H9 (cell line): ENCODE results near the gene LILRA1. TPM values are rescaled to one million over a fixed set of nuclear protein-coding genes. Genes with fewer than 3 reads are reported as not detected.

Experiments
- DNase-seq: peaks from one replicate; pipeline ENCODE4 v3.0.0-alpha.2; 2017
- H2AFZ ChIP-seq: one replicate; pipeline ENCODE4 v1.6.1; 2013; ENCODE audit warnings: mild to moderate bottlenecking, low read length, control low read depth, moderate library complexity
- H2AK5ac ChIP-seq: 2 replicates; pipeline ENCODE4 v1.6.1; 2013; ENCODE audit warnings: low read length, control low read depth, mixed read lengths; ENCODE audit not compliant: insufficient read length
- H2BK120ac ChIP-seq: one replicate; pipeline ENCODE4 v1.6.1; 2013; ENCODE audit warnings: low read depth, mild to moderate bottlenecking, low read length, control low read depth, inconsistent platforms; ENCODE audit not compliant: poor library complexity, severe bottlenecking
- H2BK12ac ChIP-seq: 2 replicates; pipeline ENCODE4 v1.6.1; 2013; ENCODE audit warnings: low read length, control low read depth, mixed read lengths, low read depth; ENCODE audit not compliant: insufficient read length
- H2BK15ac ChIP-seq: 2 replicates; pipeline ENCODE4 v1.6.1; 2013; ENCODE audit warnings: low read depth, low read length, control low read depth
- H2BK20ac ChIP-seq: one replicate; pipeline ENCODE4 v1.6.1; 2013; ENCODE audit warnings: low read depth, mild to moderate bottlenecking, low read length, control low read depth, inconsistent platforms; ENCODE audit not compliant: poor library complexity, severe bottlenecking
- H2BK5ac ChIP-seq: 2 replicates; pipeline ENCODE4 v1.6.1; 2013; ENCODE audit warnings: low read length, control low read depth, mixed read lengths; ENCODE audit not compliant: insufficient read length
- H3K14ac ChIP-seq: 2 replicates; pipeline ENCODE4 v1.6.1; 2013; ENCODE audit warnings: low read length, control low read depth; ENCODE audit not compliant: insufficient read depth
- H3K18ac ChIP-seq: 2 replicates; pipeline ENCODE4 v1.6.1; 2013; ENCODE audit warnings: low read depth, mild to moderate bottlenecking, mixed read lengths, low read length, control low read depth; ENCODE audit not compliant: insufficient read length
- H3K23ac ChIP-seq: 2 replicates; pipeline ENCODE4 v1.6.1; 2013; ENCODE audit warnings: low read length, control low read depth, mixed read lengths, low read depth; ENCODE audit not compliant: insufficient read length
- H3K23me2 ChIP-seq: 2 replicates; pipeline ENCODE4 v1.6.1; 2013; ENCODE audit warnings: low read depth, mild to moderate bottlenecking, mixed read lengths, low read length, control low read depth; ENCODE audit not compliant: insufficient read length, poor library complexity, severe bottlenecking
- H3K27ac ChIP-seq: 2 replicates; pipeline ENCODE4 v1.5.1; 2013; ENCODE audit warnings: low read length, control low read depth, mixed read lengths, low read depth; ENCODE audit not compliant: insufficient read length
- H3K27me3 ChIP-seq: 2 replicates; pipeline ENCODE4 v1.6.1; 2013; ENCODE audit warnings: low read length, control low read depth, inconsistent platforms; ENCODE audit not compliant: insufficient read depth
- H3K4ac ChIP-seq: 2 replicates; pipeline ENCODE4 v1.6.1; 2013; ENCODE audit warnings: low read depth, mild to moderate bottlenecking, control low read depth, inconsistent platforms, low read length, moderate library complexity
- H3K4me1 ChIP-seq: 2 replicates; pipeline ENCODE4 v1.6.1; 2013; ENCODE audit warnings: low read length, control low read depth, inconsistent platforms; ENCODE audit not compliant: insufficient read depth
- H3K4me2 ChIP-seq: 2 replicates; pipeline ENCODE4 v1.6.1; 2013; ENCODE audit warnings: low read length, control low read depth, mixed read lengths; ENCODE audit not compliant: insufficient read length, insufficient read depth
- H3K56ac ChIP-seq: 2 replicates; pipeline ENCODE4 v1.6.1; 2013; ENCODE audit warnings: low read depth, mild to moderate bottlenecking, mixed read lengths, low read length, control low read depth; ENCODE audit not compliant: insufficient read length
- H3K79me1 ChIP-seq: 2 replicates; pipeline ENCODE4 v1.6.1; 2013; ENCODE audit warnings: low read depth, mild to moderate bottlenecking, moderate library complexity, low read length, control low read depth, inconsistent platforms; ENCODE audit not compliant: insufficient read depth, poor library complexity, severe bottlenecking
- H3K79me2 ChIP-seq: 2 replicates; pipeline ENCODE4 v1.6.1; 2013; ENCODE audit warnings: low read length, control low read depth, inconsistent platforms; ENCODE audit not compliant: insufficient read depth
- H3K9ac ChIP-seq: 2 replicates; pipeline ENCODE4 v1.6.1; 2013; ENCODE audit warnings: low read length, control low read depth, mixed read lengths; ENCODE audit not compliant: insufficient read length; ENCODE audit errors: extremely low read depth
- H3K9me3 ChIP-seq: one replicate; pipeline ENCODE4 v1.6.1; 2013; ENCODE audit warnings: low read depth, low read length, inconsistent platforms; ENCODE audit not compliant: control insufficient read depth
- H3T11ph ChIP-seq: one replicate; pipeline ENCODE4 v1.6.1; 2013; ENCODE audit warnings: mild to moderate bottlenecking, low read length, control low read depth, inconsistent platforms
- H4K20me1 ChIP-seq: one replicate; pipeline ENCODE4 v1.6.1; 2013; ENCODE audit not compliant: control insufficient read depth, insufficient read length, insufficient read depth
- H4K5ac ChIP-seq: 2 replicates; pipeline ENCODE4 v1.6.1; 2013; ENCODE audit warnings: low read depth, mild to moderate bottlenecking, mixed read lengths, low read length, control low read depth; ENCODE audit not compliant: insufficient read length
- H4K8ac ChIP-seq: replicated peaks from 2 replicates; pipeline ENCODE4 v1.6.1; 2013; ENCODE audit warnings: low read length, control low read depth, mixed read lengths, low read depth; ENCODE audit not compliant: insufficient read length
- H4K91ac ChIP-seq: 2 replicates; pipeline ENCODE4 v1.6.1; 2013; ENCODE audit warnings: low read depth, mild to moderate bottlenecking, moderate library complexity, mixed read lengths, low read length, control low read depth; ENCODE audit not compliant: insufficient read length
- H3K27ac Mint-ChIP-seq, 3 experiments: 2 replicates in 2 of 3; 3 replicates in 1 of 3; pipeline ENCODE4 v1.8.0; 2020 to 2021; ENCODE audit warnings: mixed read lengths in 3 of 3, mild to moderate bottlenecking in 1 of 3, moderate library complexity in 1 of 3
- H3K27me3 Mint-ChIP-seq: 2 replicates; pipeline ENCODE4 v1.8.0; 2021; ENCODE audit warnings: low read depth, mild to moderate bottlenecking, moderate library complexity, mixed read lengths
- H3K36me3 Mint-ChIP-seq, 3 experiments: 2 replicates in 2 of 3; 3 replicates in 1 of 3; pipeline ENCODE4 v1.8.0; 2020 to 2021; ENCODE audit warnings: low read depth in 3 of 3, mixed read lengths in 3 of 3; ENCODE audit not compliant: insufficient read depth in 1 of 3
- H3K4me1 Mint-ChIP-seq, 2 experiments: 2 replicates each; pipeline ENCODE4 v1.8.0; 2020; ENCODE audit warnings: mixed read lengths in 2 of 2
- H3K4me3 Mint-ChIP-seq, 2 experiments: 2 replicates in 1 of 2; 3 replicates in 1 of 2; pipeline ENCODE4 v1.8.0; 2020 to 2021; ENCODE audit warnings: mild to moderate bottlenecking in 2 of 2, mixed read lengths in 2 of 2, moderate library complexity in 1 of 2
- H3K9me3 Mint-ChIP-seq, 2 experiments: 2 replicates in 1 of 2; 3 replicates in 1 of 2; pipeline ENCODE4 v1.8.0; 2020; ENCODE audit warnings: mild to moderate bottlenecking in 2 of 2, mixed read lengths in 2 of 2, moderate library complexity in 1 of 2
- WGBS: extraction: QIAGEN DNeasy Blood & Tissue Kit; methylation state at CpG from one replicate; pipeline ENCODE4 v1.1.7; 2013; ENCODE audit warnings: missing lambda C conversion rate, low lambda C conversion rate, mixed read lengths; ENCODE audit not compliant: insufficient read length; ENCODE audit errors: extremely low coverage; 5-methylcytosine and 5-hydroxymethylcytosine counted together
- total RNA-seq: library from RNA; stranded (reverse); gene quantifications from 2 replicates; pipeline ENCODE4 v1.2.1, GENCODE V29; 2021
- TF ChIP-seq, protein P1 (sequence below): fragments of 200-600 bp; sonication (generic); conservative IDR thresholded peaks from 3 replicates; pipeline ENCODE4 v1.8.0; 2021; ENCODE audit warnings: antibody characterized with exemption, mild to moderate bottlenecking

Gene LILRA1
- total RNA-seq, 1 experiment from 2014 or later, result not detected

DNA sequence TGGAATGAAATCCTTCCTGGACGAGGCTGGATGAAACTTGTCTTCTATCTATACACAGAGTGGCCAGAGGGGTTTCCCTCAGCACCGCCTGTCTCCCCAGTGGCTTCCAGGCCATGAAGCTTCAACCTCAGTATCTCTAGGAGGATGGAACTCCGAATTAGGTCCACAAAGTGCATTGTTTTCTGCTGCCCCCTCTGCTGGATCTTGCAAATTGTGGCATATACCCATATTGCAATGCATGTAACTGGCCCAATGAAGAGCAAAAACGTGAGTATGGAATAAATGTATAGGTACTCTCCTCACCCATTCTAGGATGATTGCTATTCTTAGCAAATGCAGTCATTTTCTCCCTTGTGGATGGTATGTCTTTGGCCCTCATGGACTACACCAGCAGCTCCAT is 54.7 kb downstream of the LILRA1 start:
- no peak for DNase-seq
- Histone ChIP-seq H2BK12ac (no peak overlapping the region), H3K14ac (no peak overlapping the region), H3K4me2 (no peak overlapping the region), H3K79me2 (no peaks in the 10 kb centered on the region), H2AK5ac (no peak overlapping the region), H3K18ac (no peak overlapping the region), H4K20me1 (no peaks in the 10 kb centered on the region), H2AFZ (no peak overlapping the region), H2BK120ac (no peak overlapping the region), H3K4ac (no peak overlapping the region), H4K5ac (no peak overlapping the region), H3K27ac (no peak overlapping the region), H3K79me1 (no peaks in the 10 kb centered on the region), H3K9me3 (peaks cover 67% of the 10 kb centered on the region), H3K9ac (no peak overlapping the region), H3K56ac (no peak overlapping the region), H2BK15ac (no peak overlapping the region), H3T11ph (no peak overlapping the region), H2BK5ac (no peak overlapping the region), H4K8ac (no peak overlapping the region), H3K27me3 (no peaks in the 10 kb centered on the region), H3K23me2 (no peaks in the 10 kb centered on the region), H3K23ac (no peak overlapping the region), H3K4me1 (no peaks in the 10 kb centered on the region), H4K91ac (no peak overlapping the region), H2BK20ac (no peak overlapping the region)
- Mint-ChIP-seq H3K4me3 (no peak overlapping the region), H3K9me3 (peaks cover 91 to 94% of the 10 kb centered on the region in 2 experiments), H3K36me3 (peaks cover under 1 to 9% (median 2%) of the 10 kb centered on the region in 3 experiments; a peak in 5 of 7 replicates), H3K27me3 (peaks cover 2% of the 10 kb centered on the region; the same call in 1 of the 2 replicates), H3K27ac (no peak overlapping the region), H3K4me1 (no peaks in the 10 kb centered on the region)
- no CpG with 5 or more reads among the region's 4 CpGs for WGBS
- TF ChIP-seq, protein P1, sequence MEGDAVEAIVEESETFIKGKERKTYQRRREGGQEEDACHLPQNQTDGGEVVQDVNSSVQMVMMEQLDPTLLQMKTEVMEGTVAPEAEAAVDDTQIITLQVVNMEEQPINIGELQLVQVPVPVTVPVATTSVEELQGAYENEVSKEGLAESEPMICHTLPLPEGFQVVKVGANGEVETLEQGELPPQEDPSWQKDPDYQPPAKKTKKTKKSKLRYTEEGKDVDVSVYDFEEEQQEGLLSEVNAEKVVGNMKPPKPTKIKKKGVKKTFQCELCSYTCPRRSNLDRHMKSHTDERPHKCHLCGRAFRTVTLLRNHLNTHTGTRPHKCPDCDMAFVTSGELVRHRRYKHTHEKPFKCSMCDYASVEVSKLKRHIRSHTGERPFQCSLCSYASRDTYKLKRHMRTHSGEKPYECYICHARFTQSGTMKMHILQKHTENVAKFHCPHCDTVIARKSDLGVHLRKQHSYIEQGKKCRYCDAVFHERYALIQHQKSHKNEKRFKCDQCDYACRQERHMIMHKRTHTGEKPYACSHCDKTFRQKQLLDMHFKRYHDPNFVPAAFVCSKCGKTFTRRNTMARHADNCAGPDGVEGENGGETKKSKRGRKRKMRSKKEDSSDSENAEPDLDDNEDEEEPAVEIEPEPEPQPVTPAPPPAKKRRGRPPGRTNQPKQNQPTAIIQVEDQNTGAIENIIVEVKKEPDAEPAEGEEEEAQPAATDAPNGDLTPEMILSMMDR, result no peak
